Cardiac fibroblast (primary cell): Measurements from ENCODE around the gene DDX49.

Source experiments
- DNase-seq, 2 donors: peaks; one replicate each; pipeline versions ENCODE4 v3.0.0 to v3.0.0-alpha.2; 2010; ENCODE audit warnings: low read depth in 2 of 2
- H3K4me3 ChIP-seq, 2 donors: replicated peaks in 1 of 2; 1 replicate in 1 of 2; 2 replicates in 1 of 2; pipeline ENCODE4 v1.5.1; 2011; ENCODE audit warnings: low read depth in 2 of 2, low read length in 2 of 2, mild to moderate bottlenecking in 2 of 2, moderate library complexity in 1 of 2
- TF ChIP-seq, protein P1 (sequence below): IDR thresholded peaks from one replicate; pipeline ENCODE4 v1.5.1; 2011; ENCODE audit warnings: low read depth, mild to moderate bottlenecking, low read length, inconsistent platforms

Gene DDX49

GRCh38 chr19:18896421-18896841, 23.1 kb upstream of the DDX49 start:
- peak overlapping the region in 1 of 2 donors; percentile 11 for H3K4me3 ChIP-seq
- DNase-seq, result no peak
- TF ChIP-seq, protein P1, sequence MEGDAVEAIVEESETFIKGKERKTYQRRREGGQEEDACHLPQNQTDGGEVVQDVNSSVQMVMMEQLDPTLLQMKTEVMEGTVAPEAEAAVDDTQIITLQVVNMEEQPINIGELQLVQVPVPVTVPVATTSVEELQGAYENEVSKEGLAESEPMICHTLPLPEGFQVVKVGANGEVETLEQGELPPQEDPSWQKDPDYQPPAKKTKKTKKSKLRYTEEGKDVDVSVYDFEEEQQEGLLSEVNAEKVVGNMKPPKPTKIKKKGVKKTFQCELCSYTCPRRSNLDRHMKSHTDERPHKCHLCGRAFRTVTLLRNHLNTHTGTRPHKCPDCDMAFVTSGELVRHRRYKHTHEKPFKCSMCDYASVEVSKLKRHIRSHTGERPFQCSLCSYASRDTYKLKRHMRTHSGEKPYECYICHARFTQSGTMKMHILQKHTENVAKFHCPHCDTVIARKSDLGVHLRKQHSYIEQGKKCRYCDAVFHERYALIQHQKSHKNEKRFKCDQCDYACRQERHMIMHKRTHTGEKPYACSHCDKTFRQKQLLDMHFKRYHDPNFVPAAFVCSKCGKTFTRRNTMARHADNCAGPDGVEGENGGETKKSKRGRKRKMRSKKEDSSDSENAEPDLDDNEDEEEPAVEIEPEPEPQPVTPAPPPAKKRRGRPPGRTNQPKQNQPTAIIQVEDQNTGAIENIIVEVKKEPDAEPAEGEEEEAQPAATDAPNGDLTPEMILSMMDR, result no peak

- DNase-seq, result no peak
- TF ChIP-seq, protein P1, result no peak
- H3K4me3 ChIP-seq, result no peak overlapping the region
Observed at GRCh38 chr19:18897094-18898029, 22.2 kb upstream of the DDX49 start.

- peak in 1 of 2 donors; percentile 39 for DNase-seq
- TF ChIP-seq, protein P1, result no peak
- H3K4me3 ChIP-seq, result no peak overlapping the region
Observed at GRCh38 chr19:18898081-18898606, 21.4 kb upstream of the DDX49 start.

GRCh38 chr19:18898607-18899408, 20.7 kb upstream of the DDX49 start:
- H3K4me3 ChIP-seq, result no peak overlapping the region
- no peak for DNase-seq
- TF ChIP-seq, protein P1, result no peak

DNA sequence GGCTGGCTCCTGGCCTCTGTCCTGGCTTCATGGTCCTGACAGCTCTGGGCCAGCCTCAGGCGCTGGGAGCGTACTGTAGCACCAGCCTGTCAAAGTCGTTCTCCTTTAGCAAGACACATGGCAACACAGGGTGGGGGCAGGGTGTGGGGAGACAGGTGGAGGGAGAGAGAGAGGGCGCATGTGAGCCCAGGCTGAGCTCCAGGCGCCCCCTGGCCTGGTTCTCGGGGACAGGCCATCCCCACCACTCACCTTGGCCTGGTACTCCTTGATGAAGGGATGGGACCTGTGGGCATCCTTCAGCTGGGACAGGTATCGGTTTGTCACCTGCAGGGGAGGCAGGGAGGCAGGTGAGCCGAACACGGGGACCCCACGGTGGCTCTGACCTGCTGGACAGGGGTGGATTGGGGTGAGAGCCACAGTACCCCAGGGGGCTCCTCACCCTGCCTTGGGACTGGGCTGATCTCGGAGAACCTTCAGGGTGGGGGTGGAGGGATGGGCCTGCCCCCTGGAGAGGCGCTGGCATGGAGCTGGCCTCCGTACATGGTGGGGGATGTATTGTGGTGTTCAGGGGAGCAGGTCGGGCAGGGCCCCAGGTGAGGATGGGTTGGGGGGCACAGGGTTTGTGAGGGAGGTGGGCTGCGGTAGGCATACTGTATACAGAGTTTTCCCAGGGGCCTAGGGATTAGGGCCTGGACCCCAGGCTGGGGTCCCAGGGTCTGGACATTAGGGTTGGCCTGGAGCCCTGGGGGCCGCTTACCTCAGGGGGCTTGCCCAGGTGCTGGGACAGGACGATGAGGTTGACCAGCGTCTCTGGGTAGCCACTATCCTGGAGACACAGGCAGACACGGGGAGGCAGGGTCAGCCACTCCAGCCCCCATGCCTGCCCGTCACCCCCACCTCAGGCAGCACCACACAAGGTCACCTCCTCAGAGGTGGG, 19.6 kb upstream of the DDX49 start:
- TF ChIP-seq, protein P1, result no peak
- no peak overlapping the region for H3K4me3 ChIP-seq
- DNase-seq, result no peak
